Measurements from ENCODE around the gene FRMD1. TPM values are rescaled to one million over a fixed set of nuclear protein-coding genes. Genes with fewer than 3 reads are reported as not detected.

Gene FRMD1
- total RNA-seq, 1 experiment from 2014 or later = not detected

- no peak overlapping the region for H3K27ac ChIP-seq (ENCODE audit: low read depth, low read length)
- CTCF ChIA-PET = no interaction called here
These were observed 31.4 kb upstream of the FRMD1 start for GRCh38 chr6:168110437-168110836.

More at GRCh38 chr6:168110437-168110836, 31.4 kb upstream of the FRMD1 start:
- TF ChIP-seq POLR2A (IDR thresholded peaks at IDR 0.05; ENCODE audit: borderline replicate concordance, extremely low read depth, insufficient read depth, insufficient read length) = no peak
- no peak for TF ChIP-seq SP1 (IDR thresholded peaks at IDR 0.05; ENCODE audit: low read depth)
- TF ChIP-seq EZH2phosphoT487 (IDR thresholded peaks at IDR 0.05; ENCODE audit: borderline replicate concordance) = no peak
- no peak for TF ChIP-seq EZH2 (IDR thresholded peaks at IDR 0.05)
- TF ChIP-seq CEBPB (IDR thresholded peaks at IDR 0.05; ENCODE audit: low read depth) = no peak
- no peak for TF ChIP-seq ELF1 (IDR thresholded peaks at IDR 0.05; ENCODE audit: borderline replicate concordance, low read depth)
- TF ChIP-seq JUND (IDR thresholded peaks at IDR 0.05) = no peak
- TF ChIP-seq, protein P1, sequence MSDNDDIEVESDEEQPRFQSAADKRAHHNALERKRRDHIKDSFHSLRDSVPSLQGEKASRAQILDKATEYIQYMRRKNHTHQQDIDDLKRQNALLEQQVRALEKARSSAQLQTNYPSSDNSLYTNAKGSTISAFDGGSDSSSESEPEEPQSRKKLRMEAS (IDR thresholded peaks at IDR 0.05) = no peak
- TF ChIP-seq, protein P2, sequence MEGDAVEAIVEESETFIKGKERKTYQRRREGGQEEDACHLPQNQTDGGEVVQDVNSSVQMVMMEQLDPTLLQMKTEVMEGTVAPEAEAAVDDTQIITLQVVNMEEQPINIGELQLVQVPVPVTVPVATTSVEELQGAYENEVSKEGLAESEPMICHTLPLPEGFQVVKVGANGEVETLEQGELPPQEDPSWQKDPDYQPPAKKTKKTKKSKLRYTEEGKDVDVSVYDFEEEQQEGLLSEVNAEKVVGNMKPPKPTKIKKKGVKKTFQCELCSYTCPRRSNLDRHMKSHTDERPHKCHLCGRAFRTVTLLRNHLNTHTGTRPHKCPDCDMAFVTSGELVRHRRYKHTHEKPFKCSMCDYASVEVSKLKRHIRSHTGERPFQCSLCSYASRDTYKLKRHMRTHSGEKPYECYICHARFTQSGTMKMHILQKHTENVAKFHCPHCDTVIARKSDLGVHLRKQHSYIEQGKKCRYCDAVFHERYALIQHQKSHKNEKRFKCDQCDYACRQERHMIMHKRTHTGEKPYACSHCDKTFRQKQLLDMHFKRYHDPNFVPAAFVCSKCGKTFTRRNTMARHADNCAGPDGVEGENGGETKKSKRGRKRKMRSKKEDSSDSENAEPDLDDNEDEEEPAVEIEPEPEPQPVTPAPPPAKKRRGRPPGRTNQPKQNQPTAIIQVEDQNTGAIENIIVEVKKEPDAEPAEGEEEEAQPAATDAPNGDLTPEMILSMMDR (IDR thresholded peaks at IDR 0.05 in 2 of 3, conservative IDR thresholded peaks at IDR 0.05 in 1 of 3; ENCODE audit: borderline replicate concordance in 1 of 3, insufficient read depth in 1 of 3, low read depth in 2 of 3, low read length in 2 of 3) = no peak
- TF ChIP-seq, protein P3, sequence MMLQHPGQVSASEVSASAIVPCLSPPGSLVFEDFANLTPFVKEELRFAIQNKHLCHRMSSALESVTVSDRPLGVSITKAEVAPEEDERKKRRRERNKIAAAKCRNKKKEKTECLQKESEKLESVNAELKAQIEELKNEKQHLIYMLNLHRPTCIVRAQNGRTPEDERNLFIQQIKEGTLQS (IDR thresholded peaks at IDR 0.05) = no peak
- no peak for TF ChIP-seq TCF7L2 (IDR thresholded peaks at IDR 0.05; ENCODE audit: borderline replicate concordance, extremely low read depth, insufficient read depth, insufficient read length)
- TF ChIP-seq, protein P4, sequence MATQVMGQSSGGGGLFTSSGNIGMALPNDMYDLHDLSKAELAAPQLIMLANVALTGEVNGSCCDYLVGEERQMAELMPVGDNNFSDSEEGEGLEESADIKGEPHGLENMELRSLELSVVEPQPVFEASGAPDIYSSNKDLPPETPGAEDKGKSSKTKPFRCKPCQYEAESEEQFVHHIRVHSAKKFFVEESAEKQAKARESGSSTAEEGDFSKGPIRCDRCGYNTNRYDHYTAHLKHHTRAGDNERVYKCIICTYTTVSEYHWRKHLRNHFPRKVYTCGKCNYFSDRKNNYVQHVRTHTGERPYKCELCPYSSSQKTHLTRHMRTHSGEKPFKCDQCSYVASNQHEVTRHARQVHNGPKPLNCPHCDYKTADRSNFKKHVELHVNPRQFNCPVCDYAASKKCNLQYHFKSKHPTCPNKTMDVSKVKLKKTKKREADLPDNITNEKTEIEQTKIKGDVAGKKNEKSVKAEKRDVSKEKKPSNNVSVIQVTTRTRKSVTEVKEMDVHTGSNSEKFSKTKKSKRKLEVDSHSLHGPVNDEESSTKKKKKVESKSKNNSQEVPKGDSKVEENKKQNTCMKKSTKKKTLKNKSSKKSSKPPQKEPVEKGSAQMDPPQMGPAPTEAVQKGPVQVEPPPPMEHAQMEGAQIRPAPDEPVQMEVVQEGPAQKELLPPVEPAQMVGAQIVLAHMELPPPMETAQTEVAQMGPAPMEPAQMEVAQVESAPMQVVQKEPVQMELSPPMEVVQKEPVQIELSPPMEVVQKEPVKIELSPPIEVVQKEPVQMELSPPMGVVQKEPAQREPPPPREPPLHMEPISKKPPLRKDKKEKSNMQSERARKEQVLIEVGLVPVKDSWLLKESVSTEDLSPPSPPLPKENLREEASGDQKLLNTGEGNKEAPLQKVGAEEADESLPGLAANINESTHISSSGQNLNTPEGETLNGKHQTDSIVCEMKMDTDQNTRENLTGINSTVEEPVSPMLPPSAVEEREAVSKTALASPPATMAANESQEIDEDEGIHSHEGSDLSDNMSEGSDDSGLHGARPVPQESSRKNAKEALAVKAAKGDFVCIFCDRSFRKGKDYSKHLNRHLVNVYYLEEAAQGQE (IDR thresholded peaks at IDR 0.05; ENCODE audit: low read depth) = no peak
- no peak for TF ChIP-seq SRF (IDR thresholded peaks at IDR 0.05; ENCODE audit: low read depth)
- TF ChIP-seq POLR2AphosphoS5 (IDR thresholded peaks at IDR 0.05; ENCODE audit: low read depth, low read length) = no peak
- TF ChIP-seq FOSL1 (IDR thresholded peaks at IDR 0.05; ENCODE audit: low read depth) = no peak
- TF ChIP-seq ZNF274 (IDR thresholded peaks at IDR 0.05; ENCODE audit: low read depth, low read length) = no peak
- TF ChIP-seq ZFX (IDR thresholded peaks at IDR 0.05) = no peak
- Histone ChIP-seq H3K4me2 (ENCODE audit: low read length) (no peak overlapping the region), H3K36me3 (ENCODE audit: control insufficient read depth in 1 of 2, insufficient read depth in 2 of 2, low read length in 2 of 2) (no peaks in the 10 kb centered on the region), H3K9ac (ENCODE audit: low read length) (no peak overlapping the region), H3K4me1 (ENCODE audit: control insufficient read depth in 1 of 2, insufficient read depth in 2 of 2, low read length in 2 of 2) (no peaks in the 10 kb centered on the region), H4K20me1 (ENCODE audit: insufficient read depth) (no peaks in the 10 kb centered on the region), H3K9me2 (ENCODE audit: insufficient read depth) (no peaks in the 10 kb centered on the region), H3K27me3 (ENCODE audit: insufficient read depth, low read length) (no peaks in the 10 kb centered on the region), H2AFZ (ENCODE audit: low read depth, low read length, poor library complexity, severe bottlenecking) (no peak overlapping the region), H3K9me3 (ENCODE audit: control insufficient read depth in 1 of 2, insufficient read depth in 1 of 2, low read depth in 1 of 2, low read length in 2 of 2) (no peaks in the 10 kb centered on the region), H3K79me2 (ENCODE audit: insufficient read depth, low read length) (no peaks in the 10 kb centered on the region), H3K4me3 (replicated peaks in 1 of 2; ENCODE audit: low read depth in 1 of 2, low read length in 2 of 2) (no peak overlapping the region)
- BruUV-seq (replicated peaks) = no TSS peak
- ChIA-PET RAD21 (ENCODE audit: low non-redundant PET in 1 of 2, low total read pairs in 2 of 2, uncharacterized antibody in 2 of 2, unreplicated experiment in 2 of 2) (no interaction called here), POLR2A (no interaction called here)
- intact Hi-C loops (cut with micrococcal nuclease) = no loop called here
- ATAC-seq (no peak), DNase-seq (ENCODE audit: low read depth, low spot score) (no peak)

Measured in HCT116 (cell line).